ENCODE measurements around the gene HSP90AB1.

GRCh38 chr6:44246663-44247337, at the start of gene HSP90AB1:
- no peak for TF ChIP-seq CTCF (IDR thresholded peaks at IDR 0.05)
- TF ChIP-seq POLR2A (IDR thresholded peaks at IDR 0.05), result peak; percentile 46 to 98
- TF ChIP-seq POLR2AphosphoS5 (IDR thresholded peaks at IDR 0.05; ENCODE audit: insufficient read depth in 1 of 2, low read depth in 1 of 2), result peak; percentile 76 to 94
